Measurements from ENCODE around the gene ITK. TPM values are rescaled to one million over a fixed set of nuclear protein-coding genes. Genes with fewer than 3 reads are reported as not detected.

ITK gene
- total and polyA plus RNA-seq, 3 donors from 2014 or later: 0.93 to 3.8 (median 1.3) TPM

DNA sequence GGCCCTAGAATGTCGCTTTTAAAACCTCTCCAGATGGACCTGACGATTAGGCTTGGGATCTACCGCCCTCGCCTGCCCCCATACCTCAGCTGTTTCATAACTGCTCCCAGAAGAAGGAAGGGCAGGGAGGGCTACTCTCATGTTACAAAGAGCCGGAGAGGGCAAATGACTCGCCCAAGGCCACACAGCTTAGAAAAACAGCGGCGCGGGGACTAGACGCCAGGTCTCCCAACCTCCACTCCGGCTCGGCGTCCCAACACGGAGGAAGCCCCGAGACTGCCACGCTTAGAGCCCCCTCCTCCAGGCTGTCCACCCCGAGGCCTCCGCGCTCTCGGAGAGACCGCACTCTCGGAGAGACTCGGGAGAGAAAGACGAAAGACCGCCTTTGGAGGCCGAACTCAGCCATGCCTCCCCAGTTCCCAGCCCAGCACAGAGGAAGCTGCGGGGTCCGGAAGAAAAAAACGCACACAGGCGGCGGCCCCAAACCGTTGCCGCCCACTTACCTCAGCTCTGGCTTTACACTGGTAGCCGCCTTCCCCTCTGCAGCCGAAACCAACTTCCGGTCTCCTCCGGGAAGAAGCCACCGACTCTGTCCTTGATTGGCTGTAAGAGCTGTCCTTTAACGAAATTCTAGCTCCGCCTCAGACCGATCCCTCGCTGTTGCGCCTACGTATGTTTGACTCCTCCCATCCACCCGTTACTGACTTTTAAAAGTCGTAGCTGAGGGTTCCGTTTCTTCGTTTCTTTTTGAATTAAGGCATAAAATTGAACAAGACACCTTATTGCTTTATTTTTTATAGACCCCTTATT lies 38.1 kb upstream of the ITK start, which contains the start of gene MED7:
TSS of gene MED7 (minus strand) at position 549 of the 810 bp plus-strand sequence. CDS start 3,434 bp downstream, outside the sequence.
- H3K4me3 ChIP-seq: peak within 1 kb of the TSS; percentile 85 to 92
- no peaks in the 10 kb centered on the region for H3K27me3 ChIP-seq
- WGBS, 2 donors: 0 to 1% methylated on average over 34 to 36 of the region's 48 CpGs
- no peaks in the 10 kb centered on the region for H3K9me3 ChIP-seq
- H3K4me1 ChIP-seq: peaks cover 8% of the 10 kb centered on the region
- no peaks in the 10 kb centered on the region for H3K36me3 ChIP-seq (ENCODE audit: low read depth, missing control alignments)
- peak; percentile 97 for DNase-seq
- TF ChIP-seq POLR2A (IDR thresholded peaks at IDR 0.05): peak; percentile 19
- TF ChIP-seq, protein P1, sequence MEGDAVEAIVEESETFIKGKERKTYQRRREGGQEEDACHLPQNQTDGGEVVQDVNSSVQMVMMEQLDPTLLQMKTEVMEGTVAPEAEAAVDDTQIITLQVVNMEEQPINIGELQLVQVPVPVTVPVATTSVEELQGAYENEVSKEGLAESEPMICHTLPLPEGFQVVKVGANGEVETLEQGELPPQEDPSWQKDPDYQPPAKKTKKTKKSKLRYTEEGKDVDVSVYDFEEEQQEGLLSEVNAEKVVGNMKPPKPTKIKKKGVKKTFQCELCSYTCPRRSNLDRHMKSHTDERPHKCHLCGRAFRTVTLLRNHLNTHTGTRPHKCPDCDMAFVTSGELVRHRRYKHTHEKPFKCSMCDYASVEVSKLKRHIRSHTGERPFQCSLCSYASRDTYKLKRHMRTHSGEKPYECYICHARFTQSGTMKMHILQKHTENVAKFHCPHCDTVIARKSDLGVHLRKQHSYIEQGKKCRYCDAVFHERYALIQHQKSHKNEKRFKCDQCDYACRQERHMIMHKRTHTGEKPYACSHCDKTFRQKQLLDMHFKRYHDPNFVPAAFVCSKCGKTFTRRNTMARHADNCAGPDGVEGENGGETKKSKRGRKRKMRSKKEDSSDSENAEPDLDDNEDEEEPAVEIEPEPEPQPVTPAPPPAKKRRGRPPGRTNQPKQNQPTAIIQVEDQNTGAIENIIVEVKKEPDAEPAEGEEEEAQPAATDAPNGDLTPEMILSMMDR (IDR thresholded peaks at IDR 0.05): no peak
- intact Hi-C loops (cut with DNase I; ENCODE audit: low total_unique reads): no loop called here
- H3K27ac ChIP-seq: peak within 1 kb of the TSS; percentile 87 to 97

DNA sequence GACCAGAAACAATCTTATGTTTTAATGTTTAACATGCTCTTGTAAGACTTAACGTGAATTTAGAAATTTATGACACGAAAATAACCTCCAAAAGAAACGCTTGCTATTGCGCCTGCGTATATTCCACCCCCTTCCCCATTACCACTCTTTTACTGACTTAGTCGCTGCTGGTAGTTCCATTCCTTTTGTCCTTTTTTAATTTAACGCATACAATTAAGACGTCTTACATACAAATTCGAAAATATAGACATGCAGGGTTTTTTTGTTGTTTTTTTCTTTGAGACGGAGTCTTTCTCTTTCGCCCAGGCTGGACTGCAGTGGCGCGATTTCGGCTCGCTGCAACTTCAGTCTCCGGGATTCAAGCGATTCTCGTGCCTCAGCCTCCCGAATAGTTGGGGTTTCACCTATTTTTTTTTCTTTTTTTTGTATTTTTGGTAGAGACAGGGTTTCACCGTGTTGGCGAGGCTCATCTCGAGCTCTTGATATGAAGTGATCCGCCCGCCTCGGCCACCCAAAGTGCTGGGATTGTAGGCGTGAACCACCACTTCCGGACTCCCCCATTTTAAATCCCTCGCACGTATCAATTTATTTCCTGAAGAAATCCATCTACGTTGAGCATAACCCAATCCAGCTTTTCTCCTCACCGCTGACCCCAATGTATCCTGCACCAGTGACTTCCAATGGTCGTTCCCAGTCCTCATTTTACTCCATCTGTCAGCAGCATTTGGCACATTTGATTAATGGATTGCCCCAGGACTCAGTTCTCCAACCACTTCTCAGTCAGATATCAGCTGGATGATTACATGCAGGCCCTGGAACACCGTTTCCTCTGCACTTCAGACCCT lies 37.3 kb upstream of the ITK start:
- peak; percentile 64 for DNase-seq
- 3 to 6% methylated on average over 33 of the region's 33 CpGs for WGBS, 2 donors
- no peaks in the 10 kb centered on the region for H3K27me3 ChIP-seq
- intact Hi-C loops (cut with DNase I; ENCODE audit: low total_unique reads): no loop called here
- TF ChIP-seq, protein P1 (IDR thresholded peaks at IDR 0.05): no peak
- TF ChIP-seq POLR2A (IDR thresholded peaks at IDR 0.05): no peak
- H3K9me3 ChIP-seq: no peaks in the 10 kb centered on the region
- peak overlapping the region; percentile 85 to 92 for H3K4me3 ChIP-seq
- peak overlapping the region; percentile 87 to 97 for H3K27ac ChIP-seq
- peaks cover 8% of the 10 kb centered on the region for H3K4me1 ChIP-seq
- H3K36me3 ChIP-seq (ENCODE audit: low read depth, missing control alignments): no peaks in the 10 kb centered on the region

DNA sequence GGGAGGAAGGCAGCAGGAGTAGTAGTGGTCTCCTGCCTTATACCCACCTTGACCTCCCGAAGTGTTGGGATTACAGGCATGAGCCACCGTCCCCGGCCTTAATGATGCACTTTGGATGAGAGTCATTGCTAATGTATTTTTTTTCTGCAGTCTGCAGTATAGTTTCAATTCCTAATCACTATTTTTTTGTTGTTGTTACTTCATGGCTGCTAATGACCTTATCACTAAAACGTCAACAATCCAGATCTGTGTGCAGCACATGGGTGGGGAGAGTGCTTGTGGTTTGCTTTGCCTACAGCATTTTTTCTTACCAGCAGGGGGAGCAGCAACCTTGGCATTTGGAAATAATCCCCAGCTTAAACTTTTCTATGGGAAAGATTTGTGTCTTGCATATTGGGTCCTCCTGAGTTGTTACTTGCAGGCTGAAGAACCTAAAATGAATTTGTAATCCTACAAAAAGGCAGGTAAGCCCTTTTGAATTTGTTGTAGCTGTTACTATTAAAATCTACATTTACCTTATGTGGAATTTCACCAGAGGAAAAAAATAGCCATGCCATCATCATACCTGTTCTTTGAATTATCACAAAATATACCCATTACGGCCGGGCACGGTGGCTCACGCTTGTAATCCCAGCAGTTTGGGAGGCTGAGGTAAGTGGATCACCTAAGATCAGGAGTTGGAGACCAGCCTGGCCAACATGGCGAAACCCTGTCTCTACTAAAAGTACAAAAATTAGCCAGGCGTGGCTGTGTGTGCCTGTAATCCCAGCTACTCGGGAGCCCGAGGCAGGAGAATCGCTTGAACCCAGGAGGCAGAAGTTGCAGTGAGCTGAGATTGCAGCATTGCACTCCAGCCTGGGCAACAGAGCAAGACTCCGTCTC lies 31.7 kb upstream of the ITK start:
- Histone ChIP-seq H3K4me3 (no peak overlapping the region), H3K27me3 (no peaks in the 10 kb centered on the region), H3K27ac (peak overlapping the region in 1 of 2 donors; percentile 44), H3K36me3 (ENCODE audit: low read depth, missing control alignments) (no peaks in the 10 kb centered on the region), H3K9me3 (no peaks in the 10 kb centered on the region), H3K4me1 (no peaks in the 10 kb centered on the region)
- intact Hi-C loops (cut with DNase I; ENCODE audit: low total_unique reads): no loop called here
- TF ChIP-seq POLR2A (IDR thresholded peaks at IDR 0.05): no peak
- TF ChIP-seq, protein P1 (IDR thresholded peaks at IDR 0.05): peak; percentile 87 to 89 (median 89)
- peak; percentile 88 for DNase-seq
- 69 to 72% methylated on average over 14 of the region's 14 CpGs for WGBS, 2 donors

DNA sequence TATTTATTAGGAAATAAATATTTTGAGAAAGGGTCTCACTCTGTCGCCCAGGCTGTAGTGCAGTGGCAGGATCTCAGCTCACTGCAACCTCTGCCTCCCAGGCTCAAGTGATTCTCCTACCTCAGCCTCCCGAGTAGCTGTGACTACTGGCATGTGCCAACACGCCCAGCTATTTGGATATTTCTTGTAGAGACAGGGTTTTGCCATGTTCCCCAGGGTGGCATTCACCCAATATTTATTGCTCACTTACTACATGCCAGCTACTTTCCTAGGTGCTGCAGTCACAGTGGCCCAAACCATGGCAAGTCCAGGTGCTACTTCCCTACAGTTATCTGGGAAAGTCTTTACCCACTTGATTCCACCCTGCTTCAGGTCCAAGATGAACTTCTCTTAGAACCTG lies 29.6 kb upstream of the ITK start:
- H3K9me3 ChIP-seq: no peaks in the 10 kb centered on the region
- H3K27ac ChIP-seq: no peak overlapping the region
- H3K27me3 ChIP-seq: no peaks in the 10 kb centered on the region
- no peak overlapping the region for H3K4me3 ChIP-seq
- no peaks in the 10 kb centered on the region for H3K36me3 ChIP-seq (ENCODE audit: low read depth, missing control alignments)
- no peaks in the 10 kb centered on the region for H3K4me1 ChIP-seq
- WGBS, 2 donors: 90% methylated on average over 3 of the region's 3 CpGs
- TF ChIP-seq, protein P1 (IDR thresholded peaks at IDR 0.05): no peak
- no peak for TF ChIP-seq POLR2A (IDR thresholded peaks at IDR 0.05)
- no peak for DNase-seq
- intact Hi-C loops (cut with DNase I; ENCODE audit: low total_unique reads): no loop called here

All from testis (tissue), 3 donors.